Hair follicular keratinocyte (primary cell): ENCODE data around the gene RPTN. TPM values are rescaled to one million over a fixed set of nuclear protein-coding genes. Genes with fewer than 3 reads are reported as not detected.

Source experiments
- total RNA-seq: library from RNA; depleted of rRNA; stranded (reverse); fragments of >200 nt; gene quantifications from 2 replicates; pipeline ENCODE4 v1.2.3, GENCODE V29; 2015

The RPTN gene
- total RNA-seq: not detected in 2 replicates

DNA sequence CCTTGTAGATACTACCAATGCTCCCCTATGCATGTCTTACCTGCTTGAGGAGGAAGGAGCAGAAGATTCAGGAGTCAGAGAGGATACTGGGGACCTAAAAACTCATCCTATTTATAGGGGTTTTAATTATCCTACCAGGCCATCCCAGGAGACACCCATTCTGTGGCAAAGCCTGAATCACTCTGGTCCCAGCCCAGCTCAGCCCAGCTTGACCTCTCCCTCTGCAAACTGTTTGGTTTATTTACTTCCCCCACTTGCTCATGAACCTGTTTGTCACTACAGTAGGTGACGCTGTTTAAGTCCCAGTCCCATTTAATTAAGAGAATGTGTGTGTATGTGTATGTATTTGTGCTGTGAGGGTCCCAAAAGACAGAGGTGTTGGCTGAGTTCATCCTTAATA is at the start of gene RPTN:
RPTN (minus strand) TSS at position 85 of the 400 bp plus-strand sequence. CDS start 1,339 bp downstream, outside the sequence.

DNA sequence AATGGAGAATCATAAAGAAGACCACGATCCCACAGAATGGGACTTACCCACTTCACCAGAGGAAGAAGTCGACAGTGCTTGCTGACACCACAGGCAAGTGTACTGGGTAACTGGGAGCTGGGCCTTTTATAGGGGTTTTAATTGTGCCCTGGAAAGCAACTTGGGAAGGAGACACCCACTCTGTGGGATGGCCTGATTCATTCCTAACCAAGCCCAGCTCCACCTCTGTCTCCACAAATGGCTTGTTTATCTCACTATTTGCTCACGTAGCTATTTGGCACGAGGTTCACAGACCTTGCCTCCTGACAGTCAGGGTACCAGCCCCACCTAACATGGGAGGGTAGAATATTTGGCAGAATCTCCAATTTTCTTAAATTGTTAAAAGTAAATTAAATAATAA is 43.7 kb downstream of the RPTN start, which contains the start of gene TCHH:
TCHH (minus strand) TSS at position 101 of the 400 bp plus-strand sequence. CDS start 1,364 bp downstream, outside the sequence.

Other genes with a start within 250 kb of the RPTN start
- 10.7 and 11.8 TPM in 2 replicates for gene THEM4, start 249.7 kb downstream of the RPTN start, total RNA-seq
- gene S100A10, start 165.4 kb downstream of the RPTN start, total RNA-seq: 417 and 612 TPM in 2 replicates
- gene S100A11, start 122.2 kb downstream of the RPTN start, total RNA-seq: 973 and 1,471 TPM in 2 replicates
- gene TCHHL1, start 70.2 kb downstream of the RPTN start, total RNA-seq: 0.08 TPM in 1 of 2 replicates, not detected in the other
- 0.04 TPM in 1 of 2 replicates, not detected in the other for gene TCHH, start 43.8 kb downstream of the RPTN start, total RNA-seq
- gene HRNR, start 65.0 kb upstream of the RPTN start, total RNA-seq: not detected in 2 replicates
- gene FLG, start 166.0 kb upstream of the RPTN start, total RNA-seq: 0.08 and 0.16 TPM in 2 replicates
- not detected in 2 replicates for gene FLG2, start 200.8 kb upstream of the RPTN start, total RNA-seq